Peyer's patch (tissue), 4 donors: ENCODE results near the gene PPT2.
"Not testable (repeated sequence)": the region's sequence is repeated elsewhere in the genome, so short reads cannot be mapped to it uniquely, and the experiment has no call there.

Experiments
- POLR2A ChIP-seq, 2 donors: fragments of 450-650 bp; IDR thresholded peaks; one replicate each; pipeline ENCODE4 v1.5.1; 2017; ENCODE audit warnings: antibody characterized with exemption in 2 of 2, mild to moderate bottlenecking in 2 of 2, moderate library complexity in 2 of 2
- TF ChIP-seq, protein P1 (sequence below), 6 experiments: fragments of 450-650 bp in 4 of 6; fragments of 200-600 bp in 2 of 6; sonication (generic) in 1 of 6; IDR thresholded peaks; one replicate each; pipeline ENCODE4 v1.5.1; 2017 to 2019; ENCODE audit warnings: antibody characterized with exemption in 6 of 6, mild to moderate bottlenecking in 3 of 6, moderate library complexity in 1 of 6

DNA sequence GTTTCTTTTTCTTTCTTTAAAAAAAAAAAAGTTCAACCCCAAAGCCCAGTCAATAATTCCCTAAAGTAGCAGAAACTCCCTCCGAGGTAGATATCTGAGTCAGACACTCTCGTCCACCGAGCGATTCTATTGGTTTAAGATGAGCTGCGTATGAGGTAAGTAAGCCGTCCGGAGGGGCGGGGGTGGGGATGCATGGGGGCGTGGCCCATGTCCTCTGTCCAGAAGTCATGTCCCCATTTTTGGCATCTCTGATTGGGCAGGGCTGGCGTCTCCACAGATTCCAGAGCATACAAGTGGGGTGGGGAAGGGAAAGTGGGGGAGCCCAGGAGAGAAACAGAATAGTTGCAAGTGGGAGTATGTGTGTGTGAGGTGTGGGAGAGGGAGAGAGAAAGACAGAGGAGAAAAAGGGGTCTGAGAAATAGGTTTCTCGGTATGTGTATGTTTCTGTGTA is 31.8 kb downstream of the PPT2 start:
- TF ChIP-seq POLR2A (IDR thresholded peaks at IDR 0.05) = not testable (repeated sequence)
- TF ChIP-seq, protein P1, sequence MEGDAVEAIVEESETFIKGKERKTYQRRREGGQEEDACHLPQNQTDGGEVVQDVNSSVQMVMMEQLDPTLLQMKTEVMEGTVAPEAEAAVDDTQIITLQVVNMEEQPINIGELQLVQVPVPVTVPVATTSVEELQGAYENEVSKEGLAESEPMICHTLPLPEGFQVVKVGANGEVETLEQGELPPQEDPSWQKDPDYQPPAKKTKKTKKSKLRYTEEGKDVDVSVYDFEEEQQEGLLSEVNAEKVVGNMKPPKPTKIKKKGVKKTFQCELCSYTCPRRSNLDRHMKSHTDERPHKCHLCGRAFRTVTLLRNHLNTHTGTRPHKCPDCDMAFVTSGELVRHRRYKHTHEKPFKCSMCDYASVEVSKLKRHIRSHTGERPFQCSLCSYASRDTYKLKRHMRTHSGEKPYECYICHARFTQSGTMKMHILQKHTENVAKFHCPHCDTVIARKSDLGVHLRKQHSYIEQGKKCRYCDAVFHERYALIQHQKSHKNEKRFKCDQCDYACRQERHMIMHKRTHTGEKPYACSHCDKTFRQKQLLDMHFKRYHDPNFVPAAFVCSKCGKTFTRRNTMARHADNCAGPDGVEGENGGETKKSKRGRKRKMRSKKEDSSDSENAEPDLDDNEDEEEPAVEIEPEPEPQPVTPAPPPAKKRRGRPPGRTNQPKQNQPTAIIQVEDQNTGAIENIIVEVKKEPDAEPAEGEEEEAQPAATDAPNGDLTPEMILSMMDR (IDR thresholded peaks at IDR 0.05) = not testable (repeated sequence)
